HG03558 (cell line): ENCODE results near the gene LFNG.
"Not testable (repeated sequence)": the region's sequence is repeated elsewhere in the genome, so short reads cannot be mapped to it uniquely, and the experiment has no call there.

Source experiments
- ATAC-seq: cut with Tn5 transposase; IDR thresholded peaks from one replicate; pipeline ENCODE4 v1.9.1; 2021; ENCODE audit warnings: moderate number of reproducible peaks; ENCODE audit not compliant: unreplicated experiment; ENCODE audit errors: extremely low read depth

Gene LFNG

DNA sequence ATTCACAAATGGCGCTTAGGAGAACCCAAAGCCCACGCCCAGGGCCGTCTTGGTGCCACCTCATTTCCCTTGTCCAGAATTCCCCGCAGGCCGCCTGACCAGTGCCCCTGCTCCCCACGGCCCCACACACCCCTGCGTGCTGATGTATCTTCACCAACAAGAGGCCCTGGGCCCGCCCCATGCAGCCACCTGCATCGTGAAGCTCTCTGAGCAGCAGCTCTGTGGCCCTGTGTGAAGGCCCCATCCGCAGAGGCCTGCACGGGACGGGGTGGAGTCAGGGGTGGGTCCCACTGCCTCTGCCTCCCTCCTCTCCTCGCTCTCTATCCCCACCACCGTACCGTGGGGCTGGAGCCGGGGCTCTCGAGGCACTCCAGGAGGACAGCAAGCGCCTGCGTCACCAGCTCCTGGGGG lies 21.1 kb downstream of the LFNG start:
- ATAC-seq: no peak

GRCh38 chr7:2541291-2542010 lies 21.9 kb downstream of the LFNG start:
- ATAC-seq: no peak

GRCh38 chr7:2542011-2542915 lies 22.7 kb downstream of the LFNG start:
- no peak for ATAC-seq

GRCh38 chr7:2542916-2543871 lies 23.6 kb downstream of the LFNG start:
- ATAC-seq: no peak

DNA sequence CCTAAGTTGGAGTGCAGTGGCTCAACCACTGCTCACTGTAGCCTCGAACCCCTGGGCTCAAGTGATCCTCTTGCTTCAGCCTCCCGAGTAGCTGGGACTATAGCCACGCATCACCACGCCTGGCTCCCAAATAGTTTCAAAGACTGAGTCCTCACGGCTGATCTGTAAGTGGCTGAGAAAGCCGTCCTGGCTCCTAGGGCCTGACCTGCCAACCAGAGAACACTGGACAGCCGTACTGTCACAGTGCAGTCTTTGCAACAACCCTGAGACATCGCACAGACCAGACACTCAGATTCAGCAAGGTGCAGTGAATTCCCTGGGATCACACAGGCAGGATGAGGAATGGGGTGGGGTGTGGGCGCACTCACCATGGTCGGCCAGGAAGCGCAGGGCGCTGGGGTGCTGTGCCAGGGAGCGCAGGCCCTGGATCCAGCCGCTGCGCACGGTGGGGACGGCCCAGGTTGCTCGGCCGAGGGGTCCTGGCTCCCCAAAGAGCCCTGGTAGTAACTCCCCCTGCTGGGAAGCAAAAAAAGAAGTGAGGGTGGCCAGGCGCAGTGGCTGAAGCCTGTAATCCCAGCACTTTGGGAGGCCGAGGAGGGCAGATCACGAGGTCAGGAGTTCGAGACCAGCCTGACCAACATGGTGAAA lies 25.1 kb downstream of the LFNG start:
- ATAC-seq: no peak

DNA sequence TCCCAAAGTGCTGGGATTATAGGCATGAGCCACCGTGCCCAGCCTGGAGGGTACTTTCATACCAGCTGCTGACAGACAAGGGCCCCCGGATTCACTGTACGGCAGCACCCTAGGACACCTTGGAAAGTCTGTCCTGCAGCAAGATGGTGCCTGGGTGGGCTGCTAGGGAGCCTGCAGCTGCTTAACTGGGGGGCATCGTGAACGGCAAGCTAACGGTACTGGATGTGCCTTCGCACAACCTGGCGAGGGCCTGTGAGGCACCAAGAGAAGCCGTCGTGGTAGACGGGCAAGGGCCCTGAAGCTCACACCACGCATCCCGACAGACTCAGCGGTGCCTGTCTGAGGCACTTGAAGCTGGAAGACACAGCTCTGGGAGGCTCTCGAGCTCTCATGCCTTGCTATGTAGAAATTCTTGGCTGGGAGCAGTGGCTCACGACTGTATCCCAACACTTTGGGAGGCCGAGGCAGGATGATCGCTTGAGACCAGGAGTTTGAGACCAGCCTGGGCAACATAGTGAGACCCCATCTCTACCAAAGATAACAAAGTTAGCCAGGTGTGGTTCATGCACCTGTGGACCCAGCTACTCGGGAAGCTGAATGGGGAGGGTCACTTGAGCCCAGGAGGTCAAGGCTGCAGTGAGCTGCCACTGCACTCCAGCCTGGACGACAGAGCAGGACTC lies 26.3 kb downstream of the LFNG start:
- no peak for ATAC-seq

- no peak for ATAC-seq
These were observed 27.4 kb downstream of the LFNG start for GRCh38 chr7:2546776-2547586.

GRCh38 chr7:2551418-2551817 lies 31.8 kb downstream of the LFNG start:
- ATAC-seq: no peak

DNA sequence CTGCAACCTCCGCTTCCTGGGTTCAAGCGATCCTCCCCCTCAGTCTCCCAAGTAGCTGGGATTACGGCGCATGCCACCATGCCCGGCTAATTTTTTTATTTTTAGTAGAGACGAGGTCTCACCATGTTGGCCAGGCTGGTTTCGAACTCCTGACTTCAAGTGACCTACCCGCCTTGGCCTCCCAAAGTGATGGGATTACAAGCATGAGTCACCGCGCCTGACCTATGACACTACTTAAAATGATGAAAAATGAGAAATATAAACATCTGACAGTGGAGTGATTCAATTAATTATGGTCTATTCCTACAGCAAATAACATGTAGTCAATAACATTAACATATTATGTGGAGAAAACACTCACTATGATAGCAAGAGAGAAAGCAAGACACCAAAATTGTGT lies 33.5 kb downstream of the LFNG start:
- no peak for ATAC-seq

DNA sequence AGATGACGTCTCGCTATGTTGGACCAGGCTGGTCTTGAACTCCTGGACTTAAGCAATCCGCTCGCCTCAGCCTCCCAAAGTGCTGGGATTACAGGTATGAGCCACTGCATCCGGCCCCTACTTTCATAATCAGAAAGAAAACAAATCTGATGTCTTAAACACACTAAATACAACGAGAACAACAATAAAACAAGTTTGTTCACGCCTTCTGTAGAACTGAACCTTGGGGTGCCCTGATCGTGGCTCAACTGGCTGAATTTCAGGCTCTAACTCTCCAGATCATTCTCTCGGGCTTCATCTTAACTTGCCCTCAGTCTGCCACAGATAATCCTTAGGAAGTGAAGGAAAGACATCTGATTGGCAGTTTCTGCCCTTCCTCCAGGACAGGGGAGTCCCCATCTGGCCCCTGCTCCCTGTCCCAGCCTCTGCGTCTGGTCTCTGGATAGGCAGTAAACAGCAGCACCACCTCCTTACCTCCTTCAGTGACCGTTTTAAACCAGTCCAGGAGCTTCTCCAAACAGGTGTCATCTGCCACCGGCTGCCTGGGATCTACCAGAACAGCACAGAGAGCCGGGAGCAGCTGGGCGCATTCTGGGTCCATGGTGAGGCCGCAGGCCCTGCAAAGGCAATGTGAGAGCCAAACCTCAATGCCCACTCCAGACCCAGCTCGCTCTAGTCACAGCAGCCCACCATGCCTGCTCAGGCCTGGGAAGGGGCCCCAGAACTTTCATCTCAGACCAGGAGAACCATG lies 34.4 kb downstream of the LFNG start:
- ATAC-seq: no peak

- no peak for ATAC-seq
These were observed 35.1 kb downstream of the LFNG start for GRCh38 chr7:2554661-2555111.

GRCh38 chr7:2555121-2556052 lies 35.8 kb downstream of the LFNG start, which contains the start of gene BRAT1:
Gene BRAT1, minus strand, starts transcription at chr7:2555524. Its CDS starts 1,093 bp downstream, at chr7:2554431.
- peak; percentile 30 for ATAC-seq

DNA sequence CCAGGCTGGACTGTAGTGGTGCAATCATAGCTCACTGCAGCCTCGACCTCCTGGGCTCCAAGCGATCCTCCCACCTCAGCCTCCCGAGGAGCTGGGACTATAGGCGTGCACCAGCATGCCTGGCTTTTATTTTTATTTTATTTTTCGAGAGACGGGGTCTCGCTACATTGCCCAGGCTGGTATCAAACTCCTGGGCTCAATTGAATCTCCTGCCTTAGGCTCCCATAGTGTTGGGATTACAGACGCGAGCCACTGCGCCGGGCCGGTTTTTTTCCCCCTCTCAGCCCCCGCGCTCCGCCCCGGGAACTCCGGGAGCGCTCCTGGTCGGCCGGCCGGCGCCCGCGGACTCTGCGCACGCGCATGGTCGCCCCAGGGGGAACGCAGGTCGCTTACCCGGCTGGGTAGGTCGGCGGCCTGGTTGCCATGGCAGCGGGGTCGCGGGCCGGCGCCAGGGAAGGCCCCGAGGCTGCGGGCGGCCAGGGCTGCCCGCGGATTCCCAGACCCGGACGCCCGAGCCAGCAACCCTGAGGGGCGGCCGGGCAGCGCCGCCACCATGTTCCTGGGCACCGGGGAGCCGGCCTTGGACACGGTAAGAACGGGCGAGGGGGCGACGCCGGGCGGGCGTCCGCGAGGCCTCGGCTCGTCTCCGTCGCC lies 39.2 kb downstream of the LFNG start, which contains the start of gene IQCE:
TSS of gene IQCE (plus strand) at position 351 of the 654 bp plus-strand sequence. CDS start at position 554, 203 bp downstream.
- ATAC-seq: peak; percentile 52

DNA sequence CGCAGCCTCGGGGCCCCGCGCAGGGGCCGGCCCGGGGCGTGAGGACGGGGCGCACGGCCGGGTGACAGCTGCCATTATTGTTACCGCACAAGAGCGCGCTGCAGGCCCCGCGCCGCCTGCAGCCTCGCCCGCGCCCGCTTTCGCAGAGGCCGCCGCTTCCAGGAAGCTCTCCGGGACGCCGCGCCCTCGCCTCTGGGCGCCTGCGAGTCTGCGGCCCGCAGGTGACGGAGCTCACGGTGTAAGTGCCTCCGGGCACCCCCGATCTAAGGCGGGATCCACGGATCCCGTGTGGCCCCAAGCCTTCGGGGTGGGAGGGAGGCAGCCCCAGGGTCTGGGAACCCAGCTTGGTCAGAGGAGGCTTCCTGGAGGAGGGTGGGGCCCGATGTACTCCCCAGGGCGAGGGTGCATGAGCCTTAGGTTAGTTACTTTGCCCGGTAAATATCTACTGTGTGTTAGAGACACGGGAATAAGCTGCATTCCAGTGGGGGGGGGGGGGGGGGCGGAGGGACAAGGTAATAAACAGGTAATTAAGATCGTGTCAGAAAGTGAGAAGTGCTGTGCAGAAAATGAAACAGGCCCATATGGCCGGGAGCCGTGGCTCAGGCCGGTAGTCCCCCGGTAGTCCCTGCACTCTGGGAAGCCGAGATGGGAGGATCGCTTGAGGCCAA lies 39.8 kb downstream of the LFNG start:
- ATAC-seq: no peak

DNA sequence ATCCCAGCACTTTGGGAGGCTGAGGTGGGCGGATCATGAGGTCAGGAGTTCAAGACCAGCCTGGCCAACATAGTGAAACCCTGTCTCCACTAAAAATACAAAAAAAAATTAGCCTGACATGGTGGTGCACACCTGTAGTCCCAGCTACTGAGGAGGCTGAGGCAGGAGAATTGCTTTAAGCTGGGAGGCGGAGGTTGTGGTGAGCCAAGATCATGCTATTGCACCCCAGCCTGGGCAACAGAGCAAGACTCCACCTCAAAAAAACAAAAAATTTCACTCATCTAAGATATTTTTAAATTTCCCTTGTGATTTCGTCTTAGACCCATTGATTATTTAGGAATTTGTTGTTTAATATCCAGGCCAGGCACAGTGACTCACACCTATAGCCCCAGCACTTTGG lies 44.4 kb downstream of the LFNG start:
- not testable (repeated sequence) for ATAC-seq
